Right lobe of liver (tissue), 4 donors: ENCODE results near the gene PIGW.

Source experiments
- CTCF ChIP-seq, 4 donors: fragments of 200-600 bp in 3 of 4; fragments of 450-650 bp in 1 of 4; IDR thresholded peaks; one replicate each; pipeline versions ENCODE4 v1.5.1 to v1.8.0; 2016 to 2022; ENCODE audit warnings: antibody characterized with exemption in 4 of 4, mild to moderate bottlenecking in 2 of 4
- POLR2A ChIP-seq: fragments of 450-650 bp; IDR thresholded peaks from one replicate; pipeline ENCODE4 v1.6.1; 2017; ENCODE audit warnings: antibody characterized with exemption, mild to moderate bottlenecking
- donor health status: DM: no; HTN: no; CAD: no.
- donor health status: DM: no; HTN: no; CAD: no.
- donor health status: DM: no; HTN: yes; CAD: no.

- TF ChIP-seq POLR2A (no peak), CTCF (IDR thresholded peaks at IDR 0.05) (no peak)
Observed at GRCh38 chr17:36485027-36485426, 49.8 kb upstream of the PIGW start.
